NCI-H82 treated with DMSO at 0.1 percent for 48 hours (cell line): Measurements from ENCODE around the gene OR8S1.
"Not testable (repeated sequence)": the region's sequence is repeated elsewhere in the genome, so short reads cannot be mapped to it uniquely, and the experiment has no call there.

Source experiments
- DNase-seq: peaks from one replicate; lab custom pipeline; 2025; ENCODE audit not compliant: unreplicated experiment; lab: John Stamatoyannopoulos, UW

The OR8S1 gene

DNA sequence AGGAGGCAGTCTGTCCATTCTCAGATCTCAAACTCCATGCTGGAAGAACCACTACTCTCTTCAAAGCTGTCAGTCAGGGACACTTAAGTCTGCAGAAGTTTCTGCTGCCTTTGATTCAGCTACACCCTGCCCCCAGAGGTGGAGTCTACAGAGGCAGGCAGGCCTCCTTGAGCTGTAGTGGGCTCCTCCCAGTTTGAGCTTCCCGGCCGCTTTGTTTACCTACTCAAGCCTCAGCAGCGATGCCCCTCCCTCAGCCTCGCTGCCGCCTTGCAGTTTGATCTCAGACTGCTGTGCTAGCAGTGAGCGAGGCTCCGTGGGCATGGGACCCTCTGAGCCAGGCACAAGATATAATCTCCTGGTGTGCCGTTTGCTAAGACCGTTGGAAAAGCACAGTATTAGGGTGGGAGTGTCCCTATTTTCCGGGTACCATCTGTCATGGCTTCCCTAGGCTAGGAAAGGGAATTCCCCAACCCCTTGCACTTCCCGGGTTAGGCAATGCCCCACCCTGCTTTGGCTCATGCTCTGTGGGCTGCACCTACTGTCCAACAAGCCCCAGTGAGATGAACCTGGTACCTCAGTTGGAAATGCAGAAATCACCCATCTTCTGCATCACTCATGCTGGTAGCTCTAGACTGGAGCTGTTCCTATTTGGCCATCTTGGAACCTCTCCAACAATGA, 28.4 kb downstream of the OR8S1 start:
- DNase-seq = not testable (repeated sequence)

DNA sequence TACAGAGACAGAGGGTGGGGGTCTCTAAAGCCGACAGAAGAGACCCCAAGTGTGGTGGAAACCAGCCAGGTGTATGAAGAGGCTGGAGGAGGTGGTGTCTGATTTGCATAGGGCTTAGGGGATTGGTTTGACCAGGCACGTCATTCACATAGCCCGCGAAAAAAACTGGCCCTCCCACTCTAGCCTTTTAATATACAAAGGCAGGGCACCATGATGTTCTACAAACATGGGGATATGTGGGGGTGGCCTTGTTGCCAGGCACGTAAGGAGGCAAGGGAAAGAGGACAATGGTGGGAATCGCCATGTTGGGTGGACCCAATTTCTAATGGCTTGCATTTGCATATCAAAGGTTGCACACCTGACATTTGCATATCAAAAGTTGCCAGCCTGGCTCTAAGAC, 31.2 kb downstream of the OR8S1 start:
- no peak for DNase-seq

DNA sequence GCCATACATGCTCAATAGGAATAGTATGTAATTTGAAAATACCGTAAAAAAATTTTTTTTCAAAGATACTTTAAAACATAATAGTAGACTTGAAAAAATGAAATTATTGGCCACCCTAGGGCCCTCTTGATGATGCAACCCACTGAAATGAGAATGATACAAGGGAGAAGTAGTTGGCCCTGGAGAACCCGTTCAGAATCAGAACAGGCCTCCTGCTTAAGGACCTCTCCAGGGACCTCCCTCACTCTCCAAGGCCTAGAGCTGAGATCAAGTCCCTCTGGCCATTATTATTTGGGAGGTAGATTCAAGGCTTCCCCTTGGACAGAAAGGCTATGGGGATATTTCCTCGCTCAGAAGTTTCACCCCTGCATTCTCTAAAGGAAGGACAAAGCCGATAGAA, 32.5 kb downstream of the OR8S1 start:
- no peak for DNase-seq

DNA sequence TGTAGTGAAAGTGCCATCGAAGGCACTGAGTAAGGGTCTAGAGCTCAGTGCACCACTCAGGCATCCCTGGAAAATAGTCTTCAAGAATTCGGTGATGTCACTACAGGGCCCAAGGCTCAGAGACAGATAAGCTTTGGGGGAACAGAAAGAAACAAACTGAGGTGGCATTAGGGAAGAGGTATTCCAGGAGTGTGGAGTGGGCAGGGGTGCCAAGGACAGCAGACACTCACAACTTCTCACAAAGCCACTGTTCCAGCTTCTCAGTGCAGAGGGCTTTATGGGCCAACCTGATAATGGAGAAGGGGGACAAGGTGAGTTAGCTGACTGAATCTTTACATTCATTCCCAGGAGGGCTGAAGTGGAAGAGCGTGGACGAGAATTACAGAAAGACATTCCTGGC, 42.3 kb downstream of the OR8S1 start:
- DNase-seq = no peak

DNA sequence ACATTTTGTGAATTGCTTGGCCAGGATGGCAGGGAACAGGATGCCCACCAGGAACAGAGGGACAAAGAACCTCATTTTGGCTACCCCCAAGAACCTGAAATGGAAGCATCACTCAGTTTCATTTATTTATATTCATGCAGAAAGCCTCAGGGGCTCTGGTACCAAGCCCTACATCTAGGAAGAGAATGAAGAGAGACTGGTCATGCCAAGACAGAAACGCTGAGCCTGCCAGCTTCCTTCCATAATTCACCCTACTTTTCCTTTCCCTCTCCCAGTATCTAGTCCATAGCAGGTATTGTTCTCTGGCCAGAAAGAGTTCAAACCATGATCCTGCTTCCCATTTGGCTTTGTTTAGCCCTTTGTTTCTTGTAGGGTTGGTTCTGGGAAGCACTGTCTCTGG, 44.5 kb downstream of the OR8S1 start, which contains the start of gene LALBA:
LALBA (minus strand) TSS at position 101 of the 400 bp plus-strand sequence; CDS start at position 75, 26 bp downstream.
- DNase-seq = no peak

DNA sequence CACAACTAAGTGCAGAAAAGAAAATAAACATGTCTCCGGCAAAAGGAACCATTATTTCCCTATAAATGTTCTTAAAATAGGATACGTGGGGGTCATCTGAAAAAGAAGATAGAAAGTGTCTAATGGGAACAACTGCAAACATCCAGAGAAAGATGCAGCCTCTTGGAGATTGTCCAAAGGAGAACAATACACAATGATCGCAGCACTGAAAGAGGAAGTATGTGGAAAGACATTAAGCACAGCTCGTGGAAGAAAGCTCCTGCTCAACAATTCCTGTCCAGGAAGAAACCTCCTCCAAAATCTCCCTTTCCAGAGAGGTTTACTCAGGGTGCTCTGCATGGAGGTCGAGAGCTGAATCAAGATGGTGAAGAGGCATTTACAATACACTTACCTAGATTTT, 46.9 kb downstream of the OR8S1 start:
- DNase-seq = no peak
